Measurements from ENCODE around the gene UBTD1.

UBTD1 gene

DNA sequence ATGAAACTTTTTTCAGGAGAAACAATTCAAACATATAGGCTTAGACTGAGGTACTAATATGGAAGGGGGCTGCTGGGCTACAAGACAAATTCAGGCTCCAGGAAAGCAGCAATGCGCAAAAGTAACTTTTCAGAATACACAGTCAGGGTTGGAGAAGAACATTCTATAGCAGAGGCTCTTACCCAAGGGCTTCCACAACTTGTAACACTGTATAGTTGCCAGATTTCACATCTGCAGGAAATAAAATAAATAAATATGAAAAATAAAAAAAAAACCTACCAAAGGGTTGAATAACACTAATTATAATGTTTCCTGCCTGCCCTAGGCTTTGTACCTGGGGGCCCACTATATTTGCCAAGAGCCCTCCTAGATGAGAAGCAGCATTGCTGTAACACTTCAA, 14.8 kb upstream of the UBTD1 start:
- no peak for DNase-seq

DNA sequence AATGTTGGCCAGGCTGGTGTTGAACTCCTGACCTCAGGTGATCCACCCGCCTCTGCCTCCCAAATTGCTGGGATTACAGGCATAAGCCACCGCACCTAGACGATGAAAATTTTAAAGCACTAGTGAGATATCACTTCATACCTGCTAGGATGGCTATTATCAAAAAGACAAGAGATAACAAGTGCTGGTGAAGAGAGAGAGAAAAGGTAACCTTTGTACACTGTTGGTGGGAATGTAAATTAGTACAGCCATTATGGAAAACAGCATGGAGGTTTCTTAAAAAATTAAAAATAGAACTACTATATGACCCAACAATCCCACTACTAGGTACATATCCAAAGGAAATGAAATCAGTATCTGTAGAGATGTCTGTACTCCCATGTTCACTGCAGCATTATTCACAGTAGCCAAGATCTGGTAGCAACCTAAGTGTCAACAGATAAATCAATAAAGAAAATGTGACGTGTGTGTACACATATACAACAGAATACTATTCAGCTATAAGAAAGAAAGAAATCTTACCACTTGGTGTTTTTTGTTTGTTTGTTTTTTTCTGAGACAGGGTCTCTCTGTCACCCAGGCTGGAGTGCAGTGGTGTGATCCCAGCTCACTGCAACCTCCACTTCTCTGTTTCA, 13.0 kb upstream of the UBTD1 start:
- DNase-seq = no peak

- no peak for DNase-seq
Observed at GRCh38 chr10:97490592-97490991, 8.1 kb upstream of the UBTD1 start.

- DNase-seq = no peak
Observed at GRCh38 chr10:97494151-97494550, 4.6 kb upstream of the UBTD1 start.

GRCh38 chr10:97494863-97495506, 3.7 kb upstream of the UBTD1 start:
- no peak for DNase-seq

DNA sequence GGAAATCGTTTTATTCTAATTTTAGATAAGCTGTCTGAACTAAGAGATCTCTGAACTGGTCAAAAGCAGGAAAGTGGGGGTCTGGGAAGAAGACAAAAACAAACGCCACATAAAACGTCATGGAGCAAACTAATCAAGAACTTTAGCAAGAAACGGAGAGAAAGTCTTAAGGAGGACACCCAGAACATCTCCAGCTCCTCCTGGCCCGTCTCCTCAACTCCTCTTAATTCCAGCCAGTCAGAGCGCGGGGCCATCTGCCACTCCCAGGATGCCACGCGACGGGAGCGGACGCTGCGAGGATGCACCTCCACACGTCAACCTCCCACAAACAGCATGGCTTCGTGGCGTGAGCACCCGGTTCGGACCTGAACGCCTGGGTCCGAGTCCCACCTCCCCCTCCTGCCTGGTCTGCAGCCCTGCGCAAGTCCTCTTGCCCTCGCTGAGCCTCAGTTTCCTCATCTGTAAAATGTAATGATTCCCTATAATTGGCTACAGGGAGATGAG, 1.1 kb upstream of the UBTD1 start:
- DNase-seq = peak; percentile 32

DNA sequence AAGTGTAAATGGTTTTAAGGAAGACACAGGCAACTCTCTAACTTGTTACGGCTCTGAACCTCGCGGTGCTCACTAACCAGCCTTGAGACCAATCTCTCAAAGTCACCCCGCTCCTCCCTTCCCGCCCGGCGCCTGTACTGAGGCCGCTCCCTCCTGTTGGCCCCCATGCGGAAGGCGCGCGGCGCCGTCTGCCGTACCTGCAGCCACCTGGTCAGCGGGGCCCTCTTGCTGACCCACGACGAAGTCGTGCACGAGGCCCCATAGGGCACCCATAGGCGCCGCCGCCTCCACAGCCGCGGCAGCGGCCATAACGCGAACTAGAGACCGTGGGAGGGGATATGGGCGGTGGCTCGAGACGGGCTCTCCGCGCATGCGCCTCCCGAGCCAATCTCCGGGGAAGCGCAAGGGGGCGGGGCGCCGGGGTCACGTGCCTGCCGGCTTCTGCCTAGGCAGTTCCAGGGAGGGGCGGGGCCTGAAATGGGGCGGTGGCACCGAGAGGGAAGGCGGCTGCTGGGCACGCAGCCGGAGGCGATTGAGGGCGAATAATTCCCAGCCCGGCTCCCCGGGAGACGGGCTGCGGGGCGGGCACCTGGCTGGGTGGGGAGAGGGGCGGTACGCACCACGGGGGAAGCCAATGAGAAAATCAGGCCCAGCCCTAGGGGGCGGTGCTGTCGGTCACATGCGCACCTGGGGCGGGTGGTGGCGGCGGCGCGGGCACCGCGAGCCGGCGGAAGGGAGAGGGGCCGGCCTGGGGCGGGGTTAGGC, 466 bp upstream of the UBTD1 start, which contains the start of gene MMS19:
Gene MMS19, minus strand, starts transcription at position 347 of the 765 bp plus-strand sequence. Its CDS starts 38 bp downstream, at position 309.
- DNase-seq = peak; percentile 92

- DNase-seq = no peak
Observed at GRCh38 chr10:97499561-97500296, 1.0 kb downstream of the UBTD1 start.

DNA sequence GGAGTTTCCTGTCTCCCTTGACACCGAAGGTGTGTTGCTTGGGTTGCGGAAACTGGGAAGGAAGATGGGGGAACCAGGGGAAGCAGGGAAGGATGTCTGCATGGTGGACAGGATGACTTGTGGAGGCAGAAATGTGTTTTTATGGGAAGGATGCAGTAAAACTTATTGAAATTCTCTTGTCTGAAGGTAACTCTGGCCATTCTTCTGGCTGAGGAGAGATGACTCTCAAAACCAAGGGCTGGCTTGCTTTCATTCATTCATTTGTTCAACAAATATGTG, 1.5 kb downstream of the UBTD1 start:
- DNase-seq = no peak

DNA sequence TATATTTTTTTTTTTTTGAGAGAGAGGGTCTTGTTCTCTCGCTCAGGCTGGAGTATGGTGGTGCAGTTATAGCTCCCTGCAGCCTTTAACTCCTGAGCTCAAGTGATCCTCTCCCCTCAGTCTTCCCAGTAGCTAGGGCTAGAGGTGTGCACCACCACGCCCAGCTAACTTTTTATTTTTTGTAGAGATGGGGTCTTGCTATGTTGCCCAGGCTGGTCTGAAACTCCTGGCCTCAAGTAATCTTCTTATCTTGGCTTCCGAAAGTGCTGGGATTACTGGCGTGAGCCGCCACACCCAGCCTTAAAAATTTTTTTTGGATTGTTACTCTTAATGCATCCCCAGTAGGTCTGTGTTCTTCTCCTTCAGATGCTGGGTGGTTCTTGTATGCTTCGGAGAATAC, 4.2 kb downstream of the UBTD1 start:
- DNase-seq = no peak

DNA sequence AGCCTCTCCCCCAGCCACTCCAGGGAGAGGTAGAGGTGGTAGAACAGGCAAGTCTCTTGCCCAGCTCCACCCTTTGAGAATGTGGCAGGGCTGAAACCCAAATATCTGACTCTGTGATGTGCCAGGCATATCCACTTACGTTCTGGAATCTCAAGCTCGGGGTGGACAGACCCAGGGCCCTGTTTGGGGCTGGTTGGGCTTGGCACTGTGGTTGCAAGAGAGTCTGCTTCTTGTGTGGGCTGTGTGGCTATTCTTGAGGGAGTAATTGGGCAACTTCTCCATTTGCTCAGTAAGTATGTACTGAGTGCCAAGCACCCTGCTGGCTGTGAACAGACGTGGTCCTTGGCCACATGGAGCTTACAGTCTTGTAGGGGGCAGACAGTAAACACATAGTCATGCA, 4.7 kb downstream of the UBTD1 start:
- no peak for DNase-seq

DNA sequence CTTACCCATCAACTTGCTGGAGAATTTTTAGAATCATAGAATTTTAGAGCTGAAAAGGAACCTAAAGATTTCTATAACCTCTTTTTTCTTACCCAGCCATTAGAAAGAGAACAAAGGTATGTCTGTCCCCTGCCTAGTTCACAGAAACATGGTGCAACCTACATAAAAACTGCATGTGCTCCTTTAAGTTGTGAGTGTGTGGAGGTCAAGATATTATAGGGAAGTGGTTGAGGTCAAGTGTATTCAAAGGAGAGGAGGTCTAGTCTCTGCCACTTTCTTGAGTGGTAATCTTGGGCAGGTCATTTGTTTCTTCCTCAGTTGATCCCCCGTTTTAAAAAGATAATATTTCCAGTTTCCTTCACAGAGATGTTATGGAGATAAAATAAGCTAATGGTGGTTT, 6.4 kb downstream of the UBTD1 start:
- DNase-seq = no peak

DNA sequence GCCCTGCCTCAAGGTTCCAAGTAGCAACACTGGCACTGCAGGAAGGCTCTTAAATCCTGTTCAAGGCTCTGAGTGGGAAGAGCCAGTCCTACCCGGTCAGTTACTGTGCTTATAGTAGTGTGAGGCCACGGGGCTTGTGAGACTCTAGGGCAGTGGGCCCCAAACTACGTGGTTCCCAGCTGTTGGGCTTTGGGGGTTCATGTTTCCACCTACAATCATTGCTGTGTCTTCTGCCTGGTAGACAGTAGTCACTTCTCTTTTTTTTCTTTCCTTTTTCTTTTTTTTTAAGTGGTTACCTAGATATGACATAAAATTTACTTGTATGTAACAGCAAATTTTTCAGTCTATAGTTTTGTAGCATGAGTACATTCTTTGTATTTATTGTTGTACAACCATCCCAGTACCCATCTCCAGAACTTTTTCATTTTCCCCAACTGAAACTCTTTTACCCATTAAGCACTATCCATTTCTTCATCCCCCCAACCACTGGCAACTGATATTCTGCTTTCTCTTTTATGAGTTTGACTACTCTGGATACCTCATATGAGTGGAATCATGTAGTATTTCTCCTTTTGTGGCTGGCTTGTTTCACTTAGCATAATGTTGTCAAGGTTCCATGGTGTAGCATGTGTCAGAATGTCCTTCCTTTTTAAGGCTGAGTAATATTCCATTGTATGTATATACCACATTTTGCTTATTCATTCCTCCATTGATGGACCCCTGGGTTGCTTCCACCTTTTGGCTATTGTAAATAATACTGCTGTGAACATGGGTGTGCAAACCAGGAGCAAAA, 7.7 kb downstream of the UBTD1 start:
- DNase-seq = no peak

DNA sequence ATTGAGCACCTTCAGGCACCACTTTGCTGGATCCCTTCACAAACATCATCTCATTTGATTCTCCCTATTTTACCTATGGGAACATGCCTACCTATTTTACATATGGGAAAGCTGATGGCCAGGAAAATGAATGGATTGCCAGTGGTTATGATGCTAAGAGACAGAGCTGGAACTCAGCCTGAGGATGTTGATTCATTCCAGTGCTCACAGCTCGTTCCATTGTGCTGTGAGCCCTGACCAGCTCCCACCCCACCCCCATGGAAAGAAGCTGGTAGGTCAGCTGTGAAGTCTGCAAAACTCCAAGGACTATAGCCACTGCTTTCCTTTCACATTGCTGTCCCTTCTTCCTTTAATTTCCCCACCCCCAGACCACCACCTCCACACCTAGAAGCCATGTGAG, 9.6 kb downstream of the UBTD1 start:
- no peak for DNase-seq

DNA sequence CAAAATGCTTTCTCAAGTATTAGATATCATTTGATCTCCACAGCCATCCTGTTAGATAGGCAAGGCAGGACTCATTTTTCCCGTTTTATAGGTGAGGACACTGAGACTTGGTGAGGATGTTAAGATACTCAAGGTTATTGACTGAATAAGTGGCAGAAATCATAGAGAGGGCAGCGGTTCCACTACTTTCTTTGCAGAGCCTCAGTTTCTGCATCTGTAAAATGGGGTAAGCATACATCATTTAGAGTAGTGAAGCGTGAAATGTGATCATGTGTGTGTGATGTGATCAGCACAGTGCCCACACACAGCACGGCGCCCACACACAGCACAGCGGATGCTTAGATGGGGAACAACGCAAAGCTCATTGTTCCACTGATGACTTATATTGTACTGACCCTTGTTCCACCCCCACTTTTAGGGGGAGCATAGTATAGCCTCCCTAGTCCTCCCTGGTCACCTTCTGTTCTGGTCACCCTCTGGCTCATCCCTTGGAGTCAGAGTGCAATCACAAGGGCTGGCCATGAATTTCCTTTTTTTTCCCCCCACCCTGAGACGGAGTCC, 10.5 kb downstream of the UBTD1 start:
- no peak for DNase-seq

DNA sequence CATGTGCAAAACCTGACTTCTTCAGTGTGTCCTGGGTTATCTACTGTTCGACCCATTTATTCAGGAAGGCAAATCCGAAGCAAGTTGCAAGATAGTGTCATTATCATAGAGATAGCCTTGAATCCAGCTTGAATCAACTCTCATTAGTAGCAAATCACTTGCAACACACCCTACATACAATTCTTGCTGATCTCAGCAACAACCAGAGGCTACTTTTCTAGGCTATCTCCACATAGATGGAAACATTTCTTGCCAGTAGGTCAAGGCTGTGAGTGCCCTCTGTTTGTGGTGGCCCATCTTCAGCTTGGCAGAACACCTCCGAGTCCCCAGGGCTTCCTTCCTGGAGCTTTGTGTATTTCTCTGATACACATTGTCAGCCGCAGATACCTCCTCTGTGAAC, 12.0 kb downstream of the UBTD1 start:
- DNase-seq = no peak

DNA sequence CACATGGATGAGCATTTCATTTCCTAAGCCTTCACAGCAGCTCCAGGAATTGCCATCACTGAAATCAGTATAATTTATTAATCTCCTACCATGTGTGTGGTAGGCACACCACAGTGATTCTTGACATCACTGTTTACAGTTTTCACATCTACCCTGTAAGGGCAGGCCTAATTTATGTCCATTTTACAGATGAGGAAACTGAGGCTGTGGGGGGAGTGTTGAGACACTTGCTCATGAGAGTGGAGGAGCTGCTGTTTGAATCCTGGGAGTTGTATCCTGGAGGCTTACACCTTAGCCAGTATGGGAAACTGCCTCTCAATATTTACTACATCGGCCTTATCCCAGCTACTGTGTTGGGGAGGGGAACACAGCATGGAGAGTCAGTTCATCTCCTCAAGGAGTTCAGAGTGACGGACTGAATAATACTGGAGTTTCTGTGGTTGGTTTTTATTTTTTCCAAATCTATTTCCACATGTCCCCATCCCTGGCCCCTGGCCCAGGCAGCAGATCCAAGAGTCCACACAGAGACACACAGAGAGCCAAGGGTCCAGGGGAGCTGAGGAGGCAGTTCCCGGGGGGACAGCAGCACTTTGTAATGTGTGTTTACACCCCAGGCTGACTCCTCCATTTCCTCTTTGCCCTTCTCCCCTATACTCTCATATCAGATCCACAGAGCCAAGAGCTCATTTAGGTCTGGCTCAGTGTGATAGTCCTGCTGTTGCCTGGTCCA, 13.2 kb downstream of the UBTD1 start:
- DNase-seq = no peak

DNA sequence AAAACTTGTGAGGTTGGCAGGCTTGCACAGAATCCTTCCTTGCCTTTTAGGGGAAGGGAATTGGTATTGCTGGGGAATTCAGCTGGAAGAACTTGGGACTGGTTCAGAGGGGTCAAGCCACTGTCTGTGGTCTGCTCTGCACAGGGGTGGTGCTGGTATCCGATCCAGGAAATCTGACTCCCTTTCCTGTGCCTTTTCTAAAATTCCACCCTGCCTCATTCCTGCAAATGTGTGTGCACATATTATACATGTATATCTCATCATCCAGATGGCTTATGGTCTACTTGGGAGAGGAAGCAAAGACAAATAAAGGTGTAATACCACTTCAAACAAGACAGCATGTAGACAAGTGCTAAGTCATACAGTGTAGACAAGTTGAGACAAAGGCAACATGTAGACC, 14.3 kb downstream of the UBTD1 start:
- DNase-seq = no peak

DNA sequence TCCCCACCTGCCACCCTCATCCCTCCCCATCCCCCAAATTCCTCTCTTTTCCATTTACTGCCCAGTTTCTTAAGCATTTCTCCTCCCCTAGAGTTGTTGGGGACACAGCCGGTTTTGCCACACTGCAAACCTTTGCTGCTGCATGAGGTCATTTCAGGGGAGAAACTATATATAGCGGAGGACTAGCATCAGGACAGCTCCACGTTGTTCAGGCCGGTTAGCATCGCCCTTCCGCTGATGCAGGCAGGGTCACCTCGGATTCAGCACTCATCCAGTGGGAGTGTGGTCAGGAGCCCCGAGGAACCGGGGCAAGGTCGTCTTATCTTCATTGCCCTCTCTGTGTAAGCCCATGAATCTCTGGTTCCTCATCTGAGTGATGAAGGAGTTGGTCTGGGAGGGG, 15.6 kb downstream of the UBTD1 start:
- no peak for DNase-seq

DNA sequence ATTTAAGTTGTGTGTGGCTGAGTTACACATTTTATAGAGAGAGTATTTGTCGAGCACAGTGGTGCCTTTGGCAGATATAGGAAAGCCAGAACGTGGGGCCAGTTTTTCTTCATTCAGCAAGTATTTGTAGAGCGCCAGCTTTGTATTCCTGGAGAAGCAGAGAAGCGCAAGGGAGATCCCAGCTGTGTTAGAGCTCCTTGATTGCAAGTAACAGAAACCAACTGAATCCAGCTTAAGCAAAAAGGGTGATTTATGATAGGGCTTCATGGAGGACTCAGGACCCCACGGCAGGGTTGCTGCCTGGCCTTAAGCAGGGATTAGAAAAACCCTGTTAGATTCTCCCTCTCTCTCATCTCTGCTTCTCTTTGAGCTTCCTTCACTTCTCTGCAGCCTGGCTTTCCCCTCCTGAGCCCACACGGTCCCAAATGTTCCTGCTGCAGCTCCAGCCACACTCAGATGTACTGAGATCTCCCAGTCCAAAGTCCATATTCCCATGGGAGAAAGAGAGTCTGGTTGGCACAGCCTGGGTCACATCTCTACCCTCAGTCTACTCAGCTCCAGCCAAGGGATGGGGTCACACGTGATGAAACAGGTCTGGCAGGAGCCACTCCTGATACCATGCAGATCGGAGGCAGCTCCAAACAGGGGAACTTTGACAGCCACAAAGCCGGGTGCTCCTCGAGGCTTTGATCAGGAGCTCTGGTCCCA, 16.7 kb downstream of the UBTD1 start:
- DNase-seq = no peak
